Spleen (tissue), 11 donors: ENCODE results near the gene CD300LG. TPM values are rescaled to one million over a fixed set of nuclear protein-coding genes. Genes with fewer than 3 reads are reported as not detected.

Source experiments
- DNase-seq: peaks from one replicate; pipeline ENCODE4 v3.0.0-alpha.2; 2020
- H3K27ac ChIP-seq, 8 donors: fragments of 200-600 bp; sonication (generic) in 7 of 8; 1 replicate in 4 of 8; 2 replicates in 4 of 8; pipeline versions ENCODE4 v1.5.0 to v1.8.0; 2016 to 2021; ENCODE audit warnings: inconsistent platforms in 4 of 8, mild to moderate bottlenecking in 4 of 8, moderate library complexity in 1 of 8
- H3K27me3 ChIP-seq, 7 donors: fragments of 200-600 bp; sonication (generic) in 6 of 7; replicated peaks in 1 of 7; 1 replicate in 4 of 7; 2 replicates in 3 of 7; pipeline versions ENCODE4 v1.5.0 to v1.8.0; 2016 to 2021; ENCODE audit warnings: inconsistent platforms in 3 of 7, mild to moderate bottlenecking in 1 of 7
- H3K36me3 ChIP-seq, 6 donors: fragments of 200-600 bp; sonication (generic) in 5 of 6; 1 replicate in 4 of 6; 2 replicates in 2 of 6; pipeline versions ENCODE4 v1.5.0 to v1.8.0; 2016 to 2021; ENCODE audit warnings: inconsistent platforms in 2 of 6
- H3K4me1 ChIP-seq, 6 donors: fragments of 200-600 bp; sonication (generic) in 5 of 6; 1 replicate in 3 of 6; 2 replicates in 3 of 6; pipeline versions ENCODE4 v1.5.0 to v1.8.0; 2016 to 2021; ENCODE audit warnings: inconsistent platforms in 3 of 6
- H3K4me3 ChIP-seq, 8 donors: fragments of 200-600 bp; sonication (generic) in 7 of 8; 1 replicate in 4 of 8; 2 replicates in 4 of 8; pipeline versions ENCODE4 v1.5.0 to v1.8.0; 2016 to 2021; ENCODE audit warnings: inconsistent platforms in 4 of 8, mild to moderate bottlenecking in 4 of 8, moderate library complexity in 2 of 8
- H3K9me3 ChIP-seq, 8 donors: fragments of 200-600 bp; sonication (generic) in 7 of 8; 1 replicate in 4 of 8; 2 replicates in 4 of 8; pipeline versions ENCODE4 v1.5.0 to v1.8.0; 2016 to 2021; ENCODE audit warnings: inconsistent platforms in 4 of 8
- POLR2A ChIP-seq, 3 donors: fragments of 450-650 bp; IDR thresholded peaks; one replicate each; pipeline ENCODE4 v1.5.1; 2017; ENCODE audit warnings: antibody characterized with exemption in 3 of 3, mild to moderate bottlenecking in 1 of 3
- POLR2AphosphoS5 ChIP-seq, 3 donors: sonication (generic); formaldehyde crosslinking; IDR thresholded peaks; one replicate each; pipeline ENCODE4 v1.5.1; 2017; ENCODE audit warnings: antibody characterized with exemption in 3 of 3
- WGBS, 5 donors: extraction: QIAGEN DNeasy Blood & Tissue Kit in 3 of 5; methylation state at CpG; one replicate each; pipeline versions ENCODE4 v1.1.5 to v1.1.7; 2013 to 2018; 5-methylcytosine and 5-hydroxymethylcytosine counted together
- intact Hi-C: fragments of 100-400 bp; cut with DNase I; formaldehyde crosslinking; loops from one replicate; pipeline ENCODE4 v1.15.0; 2023; ENCODE audit warnings: low total_unique reads
- polyA plus RNA-seq, 3 donors: library from polyadenylated mRNA; stranded (reverse); fragments of 200-250 nt; gene quantifications; one replicate each; pipeline ENCODE4 v1.2.1, GENCODE V29; 2013
- total RNA-seq, 7 donors: library from RNA; depleted of rRNA in 3 of 7; stranded (reverse); fragments of >200 nt in 3 of 7; fragmentation: NEBNext Ultra II Directional in 4 of 7; extraction: Animal tissue kit (Norgen Biotek cat#: 25700) in 4 of 7; gene quantifications; one replicate each; pipeline versions ENCODE4 v1.1.0 to v1.2.1, GENCODE V29; 2016 to 2021
- TF ChIP-seq, protein P1 (sequence below), 11 experiments: fragments of 200-600 bp in 7 of 11; fragments of 450-650 bp in 4 of 11; sonication (generic) in 4 of 11; IDR thresholded peaks in 8 of 11; conservative IDR thresholded peaks in 3 of 11; 1 replicate in 7 of 11; 2 replicates in 4 of 11; pipeline versions ENCODE4 v1.4.0 to v1.8.0; 2016 to 2021; ENCODE audit warnings: antibody characterized with exemption in 11 of 11, inconsistent platforms in 4 of 11, mild to moderate bottlenecking in 1 of 11
- donor health status: healthy with polysubstance abuse.
- donor health status: DM: no; HTN: no; CAD: no; lungs with moderate emphysema.
- donor health status: DM: no; HTN: no; CAD: no.
- donor health status: Bipolar disorder and iron deficiency.
- donor health status: healthy.
- donor health status: DM: no; HTN: no; CAD: no.
- donor health status: DM: yes; HTN: yes; CAD: no.

Gene CD300LG
- total and polyA plus RNA-seq, 10 donors = 0.33 to 5.3 (median 2.2) TPM

DNA sequence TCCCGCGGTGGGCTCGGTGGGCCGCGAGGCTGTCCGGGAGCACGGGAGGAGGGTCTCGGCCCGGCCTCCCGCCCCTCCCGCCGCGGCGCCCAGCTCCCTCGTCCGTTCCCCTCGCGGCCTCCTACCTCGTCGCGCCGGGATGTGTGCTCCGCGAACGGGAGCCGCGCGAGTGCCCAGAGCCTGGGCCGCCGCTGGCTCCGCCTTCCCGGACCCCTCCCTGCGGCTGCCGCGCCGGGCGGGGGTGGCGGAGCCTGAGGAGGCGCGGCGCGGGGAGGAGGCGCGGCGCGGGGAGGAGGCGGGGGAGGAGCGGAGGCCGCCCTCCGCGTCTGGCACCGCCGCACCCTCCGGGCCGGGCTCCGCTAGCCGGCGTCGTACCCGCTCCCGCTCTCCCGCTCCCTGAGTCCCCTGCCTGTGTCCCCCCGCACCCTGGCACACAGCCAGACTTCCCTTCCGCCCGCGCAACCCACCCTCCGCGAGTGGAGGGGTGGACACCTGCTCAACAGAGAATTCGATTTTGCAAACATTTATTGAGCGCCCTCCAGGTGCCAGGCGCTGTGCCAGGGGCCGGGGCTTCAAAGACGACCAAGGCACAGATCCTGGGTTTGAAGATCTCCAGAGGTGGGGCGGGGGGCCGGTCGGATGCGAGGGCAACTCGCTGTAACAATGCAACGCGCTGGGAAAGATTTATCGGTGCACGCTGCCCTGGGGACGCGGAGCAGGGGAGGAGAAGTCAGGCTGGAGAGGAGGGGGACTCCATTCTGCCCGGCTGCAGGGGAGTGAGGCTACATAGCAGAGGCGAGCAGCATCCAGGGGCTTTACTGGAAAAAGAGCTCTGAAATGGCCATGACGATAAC, 13.8 kb upstream of the CD300LG start, which contains the start of gene MPP3:
Gene MPP3 (minus strand): TSS at position 171 of the 854 bp plus-strand sequence. CDS start 1,240 bp downstream, outside the sequence.
- WGBS, 5 donors = 2 to 10% (median 4%) methylated on average over 17 to 86 of the region's 87 CpGs
- peak; percentile 79 for DNase-seq
- H3K9me3 ChIP-seq = no peaks in the 10 kb centered on the region
- H3K4me1 ChIP-seq = peaks cover 7 to 40% (median 22%) of the 10 kb centered on the region in 6 donors
- intact Hi-C loops = no loop called here
- peaks cover 0 to 7% (median 0%) of the 10 kb centered on the region in 6 donors for H3K36me3 ChIP-seq
- peak within 1 kb of the TSS in 5 of 8 donors; percentile 8 to 69 (median 47) for H3K27ac ChIP-seq
- H3K4me3 ChIP-seq = peak within 1 kb of the TSS; percentile 41 to 78 (median 54)
- H3K27me3 ChIP-seq = peaks cover 0 to 42% (median 17%) of the 10 kb centered on the region in 7 donors
- TF ChIP-seq, protein P1, sequence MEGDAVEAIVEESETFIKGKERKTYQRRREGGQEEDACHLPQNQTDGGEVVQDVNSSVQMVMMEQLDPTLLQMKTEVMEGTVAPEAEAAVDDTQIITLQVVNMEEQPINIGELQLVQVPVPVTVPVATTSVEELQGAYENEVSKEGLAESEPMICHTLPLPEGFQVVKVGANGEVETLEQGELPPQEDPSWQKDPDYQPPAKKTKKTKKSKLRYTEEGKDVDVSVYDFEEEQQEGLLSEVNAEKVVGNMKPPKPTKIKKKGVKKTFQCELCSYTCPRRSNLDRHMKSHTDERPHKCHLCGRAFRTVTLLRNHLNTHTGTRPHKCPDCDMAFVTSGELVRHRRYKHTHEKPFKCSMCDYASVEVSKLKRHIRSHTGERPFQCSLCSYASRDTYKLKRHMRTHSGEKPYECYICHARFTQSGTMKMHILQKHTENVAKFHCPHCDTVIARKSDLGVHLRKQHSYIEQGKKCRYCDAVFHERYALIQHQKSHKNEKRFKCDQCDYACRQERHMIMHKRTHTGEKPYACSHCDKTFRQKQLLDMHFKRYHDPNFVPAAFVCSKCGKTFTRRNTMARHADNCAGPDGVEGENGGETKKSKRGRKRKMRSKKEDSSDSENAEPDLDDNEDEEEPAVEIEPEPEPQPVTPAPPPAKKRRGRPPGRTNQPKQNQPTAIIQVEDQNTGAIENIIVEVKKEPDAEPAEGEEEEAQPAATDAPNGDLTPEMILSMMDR (IDR thresholded peaks at IDR 0.05 in 8 of 11, conservative IDR thresholded peaks at IDR 0.05 in 3 of 11) = no peak
- TF ChIP-seq POLR2AphosphoS5 (IDR thresholded peaks at IDR 0.05) = peak; percentile 58 to 73 (median 72)

DNA sequence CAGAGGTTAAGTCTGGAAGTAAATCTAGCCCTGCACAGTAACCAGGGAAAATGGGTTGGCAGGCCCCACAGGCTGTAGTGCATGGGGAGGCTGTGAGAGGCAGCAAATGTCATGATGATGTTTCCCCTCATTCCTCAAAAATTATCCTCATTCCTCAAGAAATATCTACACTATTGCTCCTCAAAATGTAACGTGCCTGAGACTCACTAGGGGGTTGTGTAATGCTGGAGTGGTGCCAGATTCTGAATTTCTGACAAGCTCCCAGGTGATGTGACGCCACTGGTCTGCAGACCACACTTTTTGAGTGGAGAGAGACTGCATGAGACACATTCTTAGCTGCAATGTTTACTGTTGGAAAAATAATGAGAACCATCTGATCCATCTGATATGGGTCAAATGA, 12.9 kb upstream of the CD300LG start:
- peak overlapping the region in 1 of 8 donors; percentile 78 for H3K4me3 ChIP-seq
- no peak overlapping the region for H3K27ac ChIP-seq
- 47 to 63% (median 58%) methylated on average over 2 of the region's 2 CpGs for WGBS, 5 donors
- peaks cover 0 to 42% (median 17%) of the 10 kb centered on the region in 7 donors for H3K27me3 ChIP-seq
- intact Hi-C loops = no loop called here
- H3K4me1 ChIP-seq = peaks cover 7 to 33% (median 22%) of the 10 kb centered on the region in 6 donors
- DNase-seq = no peak
- TF ChIP-seq POLR2AphosphoS5 (IDR thresholded peaks at IDR 0.05) = no peak
- TF ChIP-seq, protein P1 (IDR thresholded peaks at IDR 0.05 in 8 of 11, conservative IDR thresholded peaks at IDR 0.05 in 3 of 11) = no peak
- TF ChIP-seq POLR2A (IDR thresholded peaks at IDR 0.05) = no peak
- H3K9me3 ChIP-seq = no peaks in the 10 kb centered on the region
- peaks cover 0 to 7% (median 0%) of the 10 kb centered on the region in 6 donors for H3K36me3 ChIP-seq

DNA sequence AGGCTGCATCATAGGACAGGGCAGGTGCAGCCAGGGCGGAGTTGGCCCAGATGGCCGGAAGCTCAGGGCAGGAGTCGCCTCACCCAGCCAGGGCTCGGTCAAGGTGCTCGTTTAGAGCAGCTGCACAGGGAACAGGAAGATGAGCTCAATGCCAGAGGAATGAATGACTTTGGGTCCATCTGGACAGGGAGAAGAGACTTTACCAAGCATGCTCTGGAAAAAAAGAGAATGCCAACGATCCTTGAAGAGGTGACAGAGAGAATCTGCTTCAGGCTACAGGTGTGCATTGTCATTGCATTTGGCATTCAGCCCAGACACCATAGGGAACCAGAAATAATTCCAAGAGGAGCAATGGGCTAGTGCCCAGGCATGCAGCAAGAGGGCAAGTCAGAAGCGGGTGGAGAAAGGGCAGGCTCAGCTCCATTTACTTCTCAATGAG, 7.3 kb upstream of the CD300LG start:
- intact Hi-C loops = loop anchor here (10.0 kb wide), 1 partner anchor 145 kb away; no protein-coding TSS in a partner anchor
- no peaks in the 10 kb centered on the region for H3K36me3 ChIP-seq
- 42 to 73% (median 54%) methylated on average over 7 of the region's 7 CpGs for WGBS, 5 donors
- peak; percentile 69 for DNase-seq
- no peak overlapping the region for H3K4me3 ChIP-seq
- no peaks in the 10 kb centered on the region for H3K9me3 ChIP-seq
- H3K4me1 ChIP-seq = peaks cover 0 to 23% (median 23%) of the 10 kb centered on the region in 6 donors
- TF ChIP-seq, protein P1 (IDR thresholded peaks at IDR 0.05 in 8 of 11, conservative IDR thresholded peaks at IDR 0.05 in 3 of 11) = no peak
- peak; percentile 51 to 75 (median 61) for TF ChIP-seq POLR2AphosphoS5 (IDR thresholded peaks at IDR 0.05)
- peaks cover 0 to 21% (median 0%) of the 10 kb centered on the region in 7 donors for H3K27me3 ChIP-seq
- no peak overlapping the region for H3K27ac ChIP-seq

DNA sequence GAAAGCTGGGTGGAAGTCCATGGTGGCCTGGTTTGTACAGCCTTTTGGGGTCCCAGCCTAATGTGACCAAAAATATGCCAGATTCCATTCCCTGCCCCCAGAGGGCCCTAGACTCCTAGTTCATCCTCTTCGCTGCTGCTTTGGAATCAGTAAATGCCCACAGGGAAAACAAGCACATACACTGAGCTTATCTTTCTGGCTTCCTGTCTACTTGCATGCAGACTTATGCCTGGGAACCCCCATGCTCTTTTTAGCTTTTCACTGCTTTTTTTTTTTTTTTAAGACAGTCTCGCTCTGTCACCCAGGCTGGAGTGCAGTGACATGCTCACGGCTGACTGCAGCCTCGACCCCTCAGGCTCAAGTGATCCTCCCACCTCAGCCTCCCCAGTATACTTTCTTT, 6.2 kb upstream of the CD300LG start:
- TF ChIP-seq, protein P1 (IDR thresholded peaks at IDR 0.05 in 8 of 11, conservative IDR thresholded peaks at IDR 0.05 in 3 of 11) = peak in 5 of 11 experiments; percentile 8 to 25 (median 12)
- no peak for TF ChIP-seq POLR2AphosphoS5 (IDR thresholded peaks at IDR 0.05)
- H3K27me3 ChIP-seq = peaks cover 0 to 18% (median 0%) of the 10 kb centered on the region in 7 donors
- no peaks in the 10 kb centered on the region for H3K36me3 ChIP-seq
- H3K4me3 ChIP-seq = no peak overlapping the region
- H3K4me1 ChIP-seq = peaks cover 0 to 24% (median 23%) of the 10 kb centered on the region in 6 donors
- no peak for DNase-seq
- WGBS, 5 donors = 36 to 60% (median 51%) methylated on average over 4 of the region's 4 CpGs
- H3K27ac ChIP-seq = peak overlapping the region in 2 of 8 donors; percentile 19 to 27
- intact Hi-C loops = loop anchor here (10.0 kb wide), 1 partner anchor 146 kb away; no protein-coding TSS in a partner anchor
- no peaks in the 10 kb centered on the region for H3K9me3 ChIP-seq
